ENCODE data around the gene AURKB.

- no peak for TF ChIP-seq CTCF (IDR thresholded peaks at IDR 0.05; ENCODE audit: insufficient read depth, low read depth, low read length)
- TF ChIP-seq EZH2 (IDR thresholded peaks at IDR 0.05; ENCODE audit: insufficient read depth, low read length) = no peak
These were observed 15.6 kb upstream of the AURKB start for GRCh38 chr17:8225813-8226535.
